HG02938 (cell line): Measurements from ENCODE around the gene GABRR2.
"Not testable (repeated sequence)": the region's sequence is repeated elsewhere in the genome, so short reads cannot be mapped to it uniquely, and the experiment has no call there.

Source experiments
- ATAC-seq: cut with Tn5 transposase; IDR thresholded peaks from one replicate; pipeline ENCODE4 v1.9.1; 2021; ENCODE audit warnings: mild to moderate bottlenecking, moderate library complexity; ENCODE audit not compliant: unreplicated experiment

GABRR2 gene

GRCh38 chr6:89295116-89295515 is 20.0 kb downstream of the GABRR2 start:
- not testable (repeated sequence) for ATAC-seq

- ATAC-seq, result no peak
These were observed 23.8 kb downstream of the GABRR2 start for GRCh38 chr6:89291256-89291819.

- ATAC-seq, result no peak
These were observed 24.5 kb downstream of the GABRR2 start for GRCh38 chr6:89290401-89291155.

GRCh38 chr6:89289710-89290109 is 25.4 kb downstream of the GABRR2 start:
- no peak for ATAC-seq

- no peak for ATAC-seq
These were observed 27.6 kb downstream of the GABRR2 start for GRCh38 chr6:89287351-89288028.

GRCh38 chr6:89286516-89286915 is 28.6 kb downstream of the GABRR2 start:
- no peak for ATAC-seq

GRCh38 chr6:89284963-89285735 is 29.9 kb downstream of the GABRR2 start:
- no peak for ATAC-seq

GRCh38 chr6:89284081-89284480 is 31.0 kb downstream of the GABRR2 start:
- ATAC-seq, result no peak

GRCh38 chr6:89282749-89283148 is 32.4 kb downstream of the GABRR2 start:
- no peak for ATAC-seq

GRCh38 chr6:89281779-89282246 is 33.3 kb downstream of the GABRR2 start:
- peak; percentile 94 for ATAC-seq

- no peak for ATAC-seq
These were observed 36.1 kb downstream of the GABRR2 start for GRCh38 chr6:89278956-89279355.

GRCh38 chr6:89275900-89276299 is 39.2 kb downstream of the GABRR2 start:
- no peak for ATAC-seq

- no peak for ATAC-seq
These were observed 41.3 kb downstream of the GABRR2 start for GRCh38 chr6:89273816-89274215.

- ATAC-seq, result no peak
These were observed 42.5 kb downstream of the GABRR2 start for GRCh38 chr6:89272596-89272995.

- no peak for ATAC-seq
These were observed 44.0 kb downstream of the GABRR2 start for GRCh38 chr6:89270951-89271721.

- no peak for ATAC-seq
These were observed 45.1 kb downstream of the GABRR2 start for GRCh38 chr6:89269981-89270380.

GRCh38 chr6:89269252-89269651 is 45.8 kb downstream of the GABRR2 start:
- ATAC-seq, result no peak

- ATAC-seq, result no peak
These were observed 46.3 kb downstream of the GABRR2 start for GRCh38 chr6:89268776-89269175.

GRCh38 chr6:89267918-89268317 is 47.2 kb downstream of the GABRR2 start:
- ATAC-seq, result no peak

GRCh38 chr6:89264296-89264695 is 50.8 kb downstream of the GABRR2 start:
- no peak for ATAC-seq
